ENCODE measurements around the gene GNG7.
"Not testable (repeated sequence)": the region's sequence is repeated elsewhere in the genome, so short reads cannot be mapped to it uniquely, and the experiment has no call there.

GNG7 gene

DNA sequence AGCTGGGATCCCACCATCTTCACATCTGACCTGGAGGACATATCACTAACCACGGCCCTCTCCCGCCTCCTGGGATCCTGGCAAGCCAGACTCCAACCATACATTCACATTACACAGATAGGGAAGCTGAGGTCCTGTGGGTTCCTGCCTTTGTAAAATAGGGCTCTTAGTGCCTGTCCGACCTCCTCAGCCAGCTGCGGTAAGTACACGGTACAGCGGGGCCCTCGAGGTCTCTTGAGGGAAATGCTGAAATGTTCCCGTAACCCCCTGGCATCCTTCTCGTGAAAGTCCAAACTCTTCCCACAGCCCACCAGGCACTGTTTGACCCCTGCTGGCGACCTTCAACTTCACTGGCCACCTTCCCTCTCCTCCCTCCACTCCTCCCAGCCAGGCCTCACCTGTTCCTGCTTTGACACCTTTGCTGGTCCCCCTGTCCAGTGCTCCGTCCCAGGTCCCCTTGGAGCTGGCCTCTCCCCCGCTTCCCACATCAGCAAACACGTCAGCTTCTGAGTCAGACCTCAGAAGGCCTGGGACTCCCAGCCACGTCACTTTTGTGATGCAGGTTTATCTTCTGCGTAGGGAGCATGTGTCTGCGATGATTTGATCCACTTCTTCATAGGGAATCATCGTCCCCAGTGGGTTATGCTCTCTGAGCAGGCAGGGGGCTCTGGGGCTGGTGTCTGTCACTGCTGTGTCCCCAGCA lies 8.8 kb upstream of the GNG7 start:
- DNase-seq = no peak

DNA sequence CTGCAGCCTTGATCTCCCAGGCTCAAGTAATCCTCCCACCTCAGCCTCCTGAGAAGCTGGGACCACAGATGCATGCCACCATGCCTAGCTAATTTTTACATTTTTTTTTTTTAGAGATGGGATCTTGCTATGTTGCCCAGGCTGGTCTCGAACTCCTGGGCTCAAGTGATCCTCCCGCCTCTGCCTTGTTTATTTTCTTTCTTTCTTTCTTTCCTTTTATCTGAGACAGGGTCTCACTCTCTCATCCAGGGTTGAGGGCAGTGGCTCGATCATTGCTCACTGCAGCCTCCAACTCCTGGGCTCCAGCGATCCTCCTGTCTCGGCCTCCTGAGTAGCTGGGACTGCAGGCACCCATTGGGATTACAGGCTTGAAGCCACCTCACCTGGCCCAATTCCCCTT lies 3.8 kb upstream of the GNG7 start:
- DNase-seq = no peak

DNA sequence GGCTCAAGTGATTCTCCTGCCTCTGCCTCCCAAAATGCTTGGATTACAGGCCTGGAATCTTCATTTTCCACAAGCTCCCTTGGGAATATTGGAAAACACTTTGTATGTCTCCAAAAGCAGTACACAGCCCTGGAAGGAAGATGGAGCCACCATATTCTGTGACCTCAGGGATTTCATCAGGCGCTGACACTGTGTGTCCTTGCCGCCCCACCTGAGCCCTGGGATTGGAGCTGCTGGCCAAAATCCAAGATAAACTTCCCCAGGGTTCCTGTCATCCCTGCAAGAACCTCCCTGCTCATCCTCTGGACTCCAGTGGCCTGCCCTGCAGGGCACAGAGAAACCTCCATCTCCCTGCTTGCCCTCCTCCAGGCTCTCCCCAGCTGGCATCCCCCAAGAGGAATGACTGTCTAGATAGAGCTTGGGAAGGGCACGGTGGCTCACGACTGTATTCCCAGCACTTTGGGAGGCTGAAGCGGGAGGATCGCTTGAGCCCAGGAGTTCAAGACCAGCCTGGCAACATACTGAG lies 1.3 kb upstream of the GNG7 start:
- no peak for DNase-seq

DNA sequence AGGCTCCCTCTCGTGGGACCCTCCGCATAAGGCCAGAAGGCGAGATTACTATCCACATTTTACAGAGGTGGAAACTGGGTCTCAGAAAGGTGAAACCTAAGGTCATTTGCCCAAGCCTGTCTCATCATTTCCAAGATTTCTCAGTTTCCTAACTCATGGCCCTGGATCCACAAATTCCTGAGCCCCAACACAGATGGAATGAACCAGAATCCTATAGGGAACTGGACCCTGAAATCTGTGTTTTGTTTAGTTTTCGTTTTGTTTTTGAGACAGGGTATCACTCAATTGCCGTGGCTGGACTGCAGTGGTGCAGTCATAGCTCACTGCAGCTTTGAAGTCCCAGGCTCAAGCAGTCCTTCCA lies 563 bp upstream of the GNG7 start:
- no peak for DNase-seq

DNA sequence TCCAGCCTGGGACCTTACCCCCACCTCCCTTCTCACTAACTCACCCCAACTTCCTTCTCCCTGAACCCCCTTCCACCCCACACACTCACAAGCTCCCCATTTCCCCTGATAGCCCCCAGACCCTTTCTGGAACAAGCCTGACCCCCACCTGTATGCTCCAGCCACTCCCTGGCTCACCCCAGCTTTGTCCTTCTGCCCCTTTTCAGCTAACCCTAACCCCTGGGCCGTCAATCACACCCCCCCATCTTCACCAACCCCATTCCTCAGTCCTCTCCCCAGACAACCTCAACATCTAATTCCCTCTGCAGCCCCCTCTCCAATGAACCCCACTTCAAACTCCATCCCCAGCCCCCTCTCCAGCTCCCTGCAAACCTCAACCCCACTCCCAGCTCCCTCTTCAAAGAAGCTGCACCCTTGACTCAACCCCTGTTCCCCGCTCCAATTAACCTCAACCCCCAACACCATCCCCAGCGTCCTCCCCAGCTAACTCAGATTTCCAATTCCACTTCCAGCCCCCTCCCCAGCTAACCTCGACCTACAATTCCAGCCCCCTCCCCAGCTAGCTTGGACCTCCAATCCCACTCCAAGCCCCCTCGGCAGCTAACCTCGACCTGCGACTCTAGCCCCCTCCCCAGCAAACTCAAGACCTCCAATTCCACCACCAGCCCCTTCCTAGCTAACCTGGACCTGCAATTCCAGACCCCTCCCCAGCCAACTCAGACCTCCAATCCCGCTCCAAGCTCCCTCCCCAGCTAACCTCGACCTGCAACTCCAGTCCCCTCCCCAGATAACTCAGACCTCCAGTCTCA lies 929 bp downstream of the GNG7 start:
- DNase-seq = no peak

DNA sequence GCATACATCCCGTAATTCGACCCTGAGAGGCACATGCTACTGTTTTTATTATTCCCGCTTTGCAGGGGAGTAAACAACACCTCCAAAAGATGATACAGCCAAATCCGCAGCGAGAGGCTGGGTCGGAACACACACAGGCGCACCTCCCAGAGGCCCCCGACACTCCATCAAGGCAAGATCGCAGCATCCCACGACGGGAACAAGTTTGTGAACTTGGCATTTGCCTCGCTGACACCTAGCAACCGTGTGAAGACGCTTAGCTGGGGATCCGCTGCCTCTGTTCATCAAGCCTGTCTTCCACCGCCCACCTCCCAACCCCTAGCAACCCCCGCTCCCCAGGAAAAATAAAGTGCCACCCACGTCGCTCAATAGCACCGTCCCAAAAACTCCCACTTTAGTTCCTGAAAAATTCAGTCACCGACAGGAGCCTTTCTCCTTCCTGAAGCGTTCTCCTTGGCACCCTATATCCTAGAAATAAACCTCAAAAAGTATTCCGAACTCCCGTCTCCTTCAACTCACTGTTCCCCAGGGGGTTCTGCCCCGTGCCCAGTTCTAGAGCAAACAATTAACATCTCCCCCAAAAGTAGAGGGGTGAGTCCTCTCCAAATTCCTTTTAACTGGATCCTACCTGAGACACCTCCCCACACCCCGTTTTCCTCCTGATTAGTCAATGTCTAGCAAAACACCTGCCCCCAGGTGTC lies 1.7 kb downstream of the GNG7 start:
- no peak for DNase-seq

DNA sequence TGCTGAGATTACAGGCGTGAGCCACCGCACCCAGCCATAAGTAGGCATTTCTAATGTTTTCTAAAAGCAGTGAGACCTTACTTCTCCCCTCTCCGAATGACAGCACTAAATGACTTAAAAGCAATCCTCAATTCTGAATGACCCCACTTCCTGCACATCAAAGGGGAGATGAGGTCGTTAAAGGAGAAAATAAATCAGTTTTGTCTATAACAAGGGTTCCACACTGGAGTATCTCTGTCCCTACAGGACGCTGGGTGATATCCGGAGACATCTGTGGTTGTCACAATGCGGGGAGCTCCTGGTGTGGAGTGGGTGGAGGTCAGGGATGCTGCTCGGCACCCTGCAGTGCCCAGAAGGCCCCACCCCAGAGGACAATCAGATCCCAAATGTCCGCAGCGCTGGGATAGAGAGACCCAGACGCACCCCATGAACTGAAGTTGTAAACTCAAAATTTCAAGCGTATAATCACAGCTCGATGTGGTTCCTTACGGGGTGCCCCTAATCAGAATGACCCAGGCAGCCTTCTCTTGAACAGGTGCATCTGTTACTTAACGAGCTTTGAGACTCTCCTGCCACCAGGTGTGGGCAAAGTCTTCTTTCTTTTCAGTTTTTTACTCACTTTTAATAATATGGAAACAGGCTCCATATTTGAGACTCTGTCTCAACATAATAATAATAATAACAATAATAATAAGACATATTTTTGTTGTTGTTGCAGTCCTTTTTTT lies 2.9 kb downstream of the GNG7 start:
- DNase-seq = no peak

DNA sequence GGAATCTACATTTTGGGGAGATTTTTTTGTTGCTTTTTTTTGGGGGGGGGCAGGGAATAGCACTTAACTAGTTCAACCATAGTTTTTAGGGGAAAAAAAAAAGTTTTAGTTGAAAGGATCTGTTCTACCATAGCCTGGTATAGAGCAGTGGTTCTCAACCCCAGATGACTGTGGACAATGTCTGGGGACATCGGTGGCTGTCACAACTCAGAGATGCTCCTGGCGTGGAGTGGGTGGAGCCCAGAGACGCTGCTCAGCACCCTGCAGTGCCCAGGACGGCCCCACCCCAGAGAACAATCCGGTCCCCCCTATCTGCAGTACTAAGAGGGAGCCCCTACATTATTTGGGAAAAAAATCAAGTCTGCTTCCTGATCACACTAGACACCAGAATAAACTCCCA lies 8.3 kb downstream of the GNG7 start:
- no peak for DNase-seq

DNA sequence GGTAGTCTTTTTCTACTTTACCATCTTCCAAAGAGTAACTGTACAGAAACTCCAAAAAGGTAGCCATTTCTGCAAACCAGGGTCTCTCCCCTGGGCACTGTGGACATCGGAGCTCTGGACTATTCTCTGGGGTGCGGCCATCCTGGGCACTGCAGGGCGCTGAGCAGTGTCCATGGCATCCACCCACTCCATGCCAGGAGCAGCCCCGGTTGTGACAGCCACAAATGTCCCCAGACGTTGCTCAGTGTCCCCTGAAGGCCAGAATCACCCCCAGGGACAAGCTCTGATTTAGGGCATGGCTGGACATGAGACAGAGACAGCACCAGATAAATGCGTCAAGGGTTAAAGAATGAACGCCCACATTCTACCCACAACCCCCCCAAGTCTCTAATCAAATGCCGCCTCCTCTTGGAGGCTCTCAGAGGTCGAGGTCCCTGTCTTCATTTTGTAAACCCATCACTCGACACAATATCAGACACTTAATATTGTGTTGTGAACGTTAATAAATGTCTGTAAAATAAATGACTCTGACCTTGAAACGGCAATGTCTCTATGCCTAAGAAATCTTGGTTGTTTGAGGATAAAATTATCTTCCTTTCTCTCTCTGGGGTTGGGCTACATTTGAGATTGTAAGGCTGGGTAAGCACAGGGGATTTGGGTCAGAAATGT lies 8.9 kb downstream of the GNG7 start:
- no peak for DNase-seq

DNA sequence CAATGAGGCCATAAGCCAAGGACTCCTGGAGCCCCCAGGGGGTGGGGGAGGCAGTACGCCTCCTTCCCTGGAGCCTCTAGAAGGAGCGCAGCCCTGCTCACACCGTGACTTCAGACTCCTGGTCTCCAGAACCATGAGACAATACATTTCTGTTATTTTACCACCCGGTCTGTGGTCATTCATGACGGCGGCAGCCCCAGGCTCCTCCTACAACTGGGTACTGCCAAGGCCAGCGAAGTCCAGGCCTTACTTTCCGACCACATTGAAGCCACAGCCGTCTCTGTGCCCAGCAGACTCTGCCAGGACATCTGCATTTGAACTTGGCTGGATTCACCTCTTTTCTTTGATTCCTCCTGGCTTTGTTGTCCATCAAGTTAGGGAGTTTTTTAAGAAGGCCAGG lies 10.5 kb downstream of the GNG7 start:
- no peak for DNase-seq

DNA sequence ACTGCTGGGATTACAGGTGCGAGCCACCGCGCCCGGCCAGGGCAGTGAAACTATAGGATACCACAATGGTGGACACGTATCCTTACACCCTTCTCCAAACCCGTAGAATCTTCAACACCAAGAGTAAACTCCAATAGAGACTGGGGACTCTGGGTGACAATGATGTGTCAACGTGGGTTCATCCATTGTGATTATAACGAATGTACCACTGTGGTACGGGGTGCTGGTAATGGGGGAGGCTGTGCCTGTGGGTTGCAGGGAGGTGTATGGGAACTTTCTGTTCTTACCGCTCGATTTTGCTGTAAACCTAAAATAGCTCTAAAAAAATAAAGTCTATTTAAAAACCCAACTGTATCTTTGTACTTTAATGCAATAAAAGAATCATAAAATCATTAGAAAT lies 11.6 kb downstream of the GNG7 start:
- no peak for DNase-seq

DNA sequence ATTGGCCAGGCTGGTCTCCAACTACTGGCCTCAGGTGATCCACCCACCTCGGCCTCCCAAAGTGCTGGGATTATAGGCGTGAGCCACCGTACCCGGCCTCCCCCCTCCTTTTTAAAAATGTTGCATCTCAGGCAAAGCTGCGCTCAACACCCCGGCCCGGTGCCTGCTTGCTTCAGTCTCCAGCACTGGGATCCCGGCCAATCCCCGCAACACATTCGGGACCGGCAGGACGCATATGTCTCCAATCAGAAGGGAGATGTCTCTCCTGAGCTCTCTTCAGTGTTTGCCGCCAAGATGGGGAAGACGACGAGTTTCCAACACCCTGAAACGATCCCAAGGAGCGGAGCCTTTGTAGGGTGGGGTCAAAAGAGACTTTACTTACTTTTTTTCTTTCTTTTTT lies 16.1 kb downstream of the GNG7 start:
- DNase-seq = no peak

DNA sequence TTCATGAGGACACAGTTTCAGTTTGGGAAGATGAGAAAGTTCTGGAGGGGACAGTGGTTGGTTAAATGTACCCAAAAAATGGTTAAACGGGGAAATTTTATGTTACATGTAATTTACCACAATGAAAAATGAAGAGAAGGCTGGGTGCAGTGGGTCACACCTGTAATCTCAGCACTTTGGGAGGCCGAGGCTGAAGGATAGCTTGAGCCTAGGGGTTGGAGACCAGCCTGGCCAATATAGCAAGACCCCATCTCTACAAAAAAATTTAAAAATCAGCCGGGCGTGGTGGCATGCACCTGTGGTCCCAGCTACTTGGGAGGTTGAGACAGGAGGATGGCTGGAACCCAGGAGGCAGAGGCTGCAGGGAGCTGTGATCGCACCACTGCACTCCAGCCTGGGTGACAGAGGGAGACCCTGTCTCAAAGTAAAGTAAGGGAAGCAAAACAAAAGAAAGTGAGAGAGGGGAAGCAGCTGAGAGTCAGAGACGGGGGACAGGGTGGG lies 17.2 kb downstream of the GNG7 start:
- DNase-seq = no peak

DNA sequence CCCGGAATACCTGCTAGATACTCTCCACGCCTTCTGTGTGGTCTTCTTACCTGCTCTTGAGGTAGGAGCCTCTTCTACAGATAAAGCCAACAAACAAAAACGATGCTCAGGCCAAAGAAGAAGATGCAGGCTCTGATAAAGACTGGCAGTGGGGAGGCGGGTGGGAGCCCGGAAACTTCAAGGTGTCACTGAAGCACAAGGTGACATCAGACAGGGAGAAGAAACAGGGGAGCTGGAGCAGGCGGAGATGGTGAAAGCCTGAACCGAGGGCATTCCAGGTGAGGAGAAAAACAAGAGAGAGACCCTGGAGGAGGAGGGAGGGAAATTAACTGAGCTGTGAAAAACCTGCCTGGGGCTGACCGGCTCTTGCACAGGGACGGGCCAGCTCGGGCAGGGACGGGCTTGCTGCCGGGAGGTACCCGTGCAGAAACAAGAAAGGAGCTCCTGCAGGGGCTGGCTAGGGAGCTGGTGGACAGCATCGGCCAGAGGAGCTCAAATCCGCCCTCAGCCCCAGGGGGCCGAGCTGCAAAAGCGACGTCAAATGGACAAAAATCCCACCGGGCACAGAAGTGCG lies 19.0 kb downstream of the GNG7 start:
- DNase-seq = no peak

DNA sequence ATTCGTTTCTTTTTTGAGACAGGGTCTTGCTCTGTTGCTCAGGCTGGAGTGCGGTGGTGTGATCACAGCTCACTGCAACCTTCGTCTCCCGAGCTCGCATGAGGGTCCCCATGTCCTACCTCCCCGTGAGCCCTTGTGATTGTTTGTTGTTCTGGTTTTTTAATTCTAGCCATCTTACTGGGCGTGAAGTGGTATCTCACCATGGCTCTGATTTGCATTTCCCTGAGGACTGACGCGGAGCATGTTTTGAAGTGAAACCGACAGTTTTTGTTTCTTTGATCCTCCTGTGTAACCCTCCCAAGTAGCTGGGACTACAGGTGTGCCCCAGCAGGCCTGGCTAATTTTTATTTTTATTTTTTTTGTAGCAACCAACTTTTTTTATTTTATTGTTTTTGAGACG lies 21.7 kb downstream of the GNG7 start:
- no peak for DNase-seq

DNA sequence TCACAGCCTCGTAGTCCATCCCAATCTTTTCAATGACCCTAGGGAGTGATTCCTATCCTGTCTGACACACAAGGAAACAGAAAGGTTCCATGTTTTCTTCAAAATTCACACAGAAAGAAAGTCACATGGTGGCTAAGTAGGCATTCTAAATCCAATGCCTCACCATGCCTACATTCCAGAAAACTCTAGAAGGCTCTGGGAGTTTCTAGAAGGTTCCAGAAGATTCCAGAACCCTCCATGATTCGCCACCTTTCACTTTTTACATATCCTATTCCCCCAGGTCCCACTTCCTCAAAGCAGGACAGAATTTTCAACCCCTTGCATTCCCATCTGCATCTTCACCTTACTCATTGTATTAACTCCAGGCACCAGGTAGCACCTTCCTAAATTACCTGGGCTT lies 23.1 kb downstream of the GNG7 start:
- no peak for DNase-seq

DNA sequence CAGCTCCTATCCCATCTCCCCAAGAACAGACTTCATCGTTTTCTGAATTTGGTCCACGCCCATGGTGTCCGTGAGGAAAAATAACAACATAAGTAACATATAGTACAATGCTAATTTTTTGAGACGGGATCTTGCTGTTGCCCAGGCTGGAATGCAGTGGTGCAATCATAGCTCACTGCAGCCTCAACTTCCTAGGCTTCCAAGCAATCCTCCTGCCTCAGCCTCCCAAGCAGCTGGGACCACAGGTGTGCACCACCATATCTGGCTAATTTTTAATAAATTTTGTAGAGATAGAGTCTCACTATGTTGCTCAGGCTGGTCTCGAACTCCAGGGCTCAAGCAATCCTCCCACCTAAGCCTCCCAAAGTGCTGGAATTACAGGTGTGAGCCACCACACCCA lies 23.5 kb downstream of the GNG7 start:
- DNase-seq = not testable (repeated sequence)

DNA sequence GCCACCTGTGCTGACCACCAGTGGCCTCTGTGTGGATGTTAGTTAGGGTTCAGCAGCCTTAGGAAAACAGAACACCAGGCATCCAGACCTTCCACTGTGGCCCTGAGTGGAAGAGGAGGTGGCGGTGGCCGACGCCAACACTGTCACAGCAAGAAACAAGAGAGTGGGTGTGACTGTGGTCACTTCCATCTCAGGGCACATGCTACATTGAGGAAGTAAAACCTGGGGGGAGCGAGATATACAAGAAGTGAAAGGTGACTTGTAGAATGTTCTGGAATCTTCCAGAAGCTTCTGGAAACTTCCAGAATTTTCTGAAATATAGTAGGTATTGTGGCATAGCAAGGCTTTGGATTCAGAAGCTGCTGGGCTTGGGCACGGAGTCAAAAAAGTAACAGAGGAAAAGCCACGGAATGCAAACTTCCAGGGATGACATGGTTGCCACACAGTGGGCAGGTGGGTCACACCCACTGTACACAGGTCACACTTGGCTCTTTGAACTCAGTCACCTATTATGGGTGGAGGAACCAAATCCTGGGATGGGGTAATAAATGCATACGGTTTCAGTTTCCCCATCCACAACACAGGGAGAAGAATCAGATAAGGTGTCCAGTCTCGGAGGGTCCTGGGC lies 24.3 kb downstream of the GNG7 start:
- DNase-seq = no peak

DNA sequence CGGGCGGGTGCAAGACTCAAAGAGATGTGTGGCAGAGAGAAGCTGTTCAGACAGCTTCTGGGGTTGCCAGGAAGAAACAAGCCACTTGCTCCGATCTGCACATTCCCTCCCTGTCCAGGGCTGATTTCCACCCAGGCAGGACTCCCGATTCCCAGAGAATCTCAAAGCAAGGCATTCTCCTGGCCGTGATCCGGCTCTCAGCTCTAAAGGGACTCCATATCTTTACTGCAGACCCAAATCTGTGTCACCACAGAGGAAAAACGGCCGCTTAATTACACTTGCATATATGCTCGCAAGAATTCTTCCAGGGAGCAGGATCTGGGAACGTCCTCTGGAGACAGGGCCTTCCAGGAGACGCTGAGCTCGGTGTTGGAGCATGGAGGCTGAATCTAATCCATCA lies 25.7 kb downstream of the GNG7 start:
- no peak for DNase-seq

DNA sequence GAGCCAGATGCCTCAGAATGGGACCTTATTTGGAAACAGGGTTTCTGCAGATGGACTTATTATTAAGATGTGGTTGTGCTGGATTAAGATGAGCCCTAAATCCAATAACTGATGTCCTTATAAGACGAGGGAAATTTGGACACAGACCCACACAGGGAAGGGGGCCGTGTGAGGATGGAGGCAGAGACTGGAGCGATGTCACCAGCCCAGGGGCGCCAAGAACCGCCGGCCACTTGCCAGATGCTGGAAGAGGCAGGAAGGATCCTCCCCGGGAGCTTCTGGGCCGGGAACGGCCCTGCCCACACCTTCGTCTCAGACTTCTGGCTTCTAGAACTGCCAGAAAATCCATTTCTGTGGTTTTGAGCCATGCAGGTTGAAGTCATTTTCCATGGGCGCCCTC lies 26.6 kb downstream of the GNG7 start:
- no peak for DNase-seq

DNA sequence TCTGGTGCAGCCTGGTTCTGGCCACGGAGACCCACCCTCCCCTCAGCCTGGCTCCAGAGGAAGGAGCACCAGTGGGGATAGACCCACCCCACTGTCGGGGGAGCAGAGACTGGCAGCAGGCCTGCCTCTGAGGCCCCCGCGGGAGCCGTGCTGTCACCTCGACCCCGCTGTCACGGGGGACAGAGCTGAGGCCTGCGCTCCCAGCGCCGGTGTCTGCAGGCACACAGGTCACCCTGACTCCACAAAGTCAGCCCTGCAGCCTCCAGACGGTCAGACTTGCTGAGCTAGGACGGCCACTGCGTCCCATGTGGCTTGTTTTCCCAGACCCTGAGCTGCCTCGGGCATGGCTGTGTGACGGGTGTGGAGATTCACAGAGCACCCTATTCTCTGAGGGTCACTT lies 32.3 kb downstream of the GNG7 start:
- no peak for DNase-seq

Measured in NCI-H146 (cell line).